Tibial artery (tissue), 4 donors: Measurements from ENCODE around the gene CRKL.

Experiments used
- DNase-seq, 2 donors: peaks; one replicate each; pipeline ENCODE4 v3.0.0-alpha.2; 2019
- H3K27ac ChIP-seq, 2 donors: fragments of 200-600 bp; sonication (generic) in 1 of 2; 1 replicate in 1 of 2; 2 replicates in 1 of 2; pipeline ENCODE4 v1.5.1; 2018 to 2019; ENCODE audit warnings: mild to moderate bottlenecking in 1 of 2
- H3K27me3 ChIP-seq, 2 donors: fragments of 200-600 bp; sonication (generic) in 1 of 2; one replicate each; pipeline versions ENCODE4 v1.5.1 to v1.6.0; 2016 to 2019
- H3K36me3 ChIP-seq, 3 donors: fragments of 200-600 bp; sonication (generic) in 2 of 3; one replicate each; pipeline ENCODE4 v1.5.1; 2016 to 2019; ENCODE audit warnings: mild to moderate bottlenecking in 2 of 3
- H3K4me1 ChIP-seq, 4 donors: fragments of 200-600 bp; sonication (generic) in 2 of 4; 1 replicate in 3 of 4; 2 replicates in 1 of 4; pipeline ENCODE4 v1.5.1; 2016 to 2019
- H3K4me3 ChIP-seq, 2 donors: fragments of 200-600 bp; sonication (generic) in 1 of 2; 1 replicate in 1 of 2; 2 replicates in 1 of 2; pipeline ENCODE4 v1.5.1; 2018 to 2019; ENCODE audit warnings: mild to moderate bottlenecking in 2 of 2
- H3K9me3 ChIP-seq, 3 donors: fragments of 200-600 bp; sonication (generic) in 1 of 3; one replicate each; pipeline ENCODE4 v1.5.1; 2016 to 2019
- CTCF ChIP-seq, 2 experiments: fragments of 200-600 bp in 1 of 2; fragments of 450-650 bp in 1 of 2; IDR thresholded peaks; one replicate each; pipeline ENCODE4 v1.5.1; 2017 to 2019; ENCODE audit warnings: antibody characterized with exemption in 2 of 2, mild to moderate bottlenecking in 1 of 2, moderate library complexity in 1 of 2
- intact Hi-C: fragments of 100-400 bp; cut with DNase I; formaldehyde crosslinking; loops from one replicate; pipeline ENCODE4 v1.15.0; 2023; ENCODE audit warnings: low total_unique reads

Gene CRKL

GRCh38 chr22:20943104-20943933, 26.1 kb downstream of the CRKL start:
- H3K36me3 ChIP-seq, result no peaks in the 10 kb centered on the region
- no peak overlapping the region for H3K27ac ChIP-seq
- DNase-seq, result no peak
- no peaks in the 10 kb centered on the region for H3K9me3 ChIP-seq
- peaks cover 0 to 61% (median 17%) of the 10 kb centered on the region in 4 donors for H3K4me1 ChIP-seq
- H3K27me3 ChIP-seq, result no peaks in the 10 kb centered on the region
- no peak overlapping the region for H3K4me3 ChIP-seq
- intact Hi-C loops, result no loop called here
- TF ChIP-seq CTCF (IDR thresholded peaks at IDR 0.05), result no peak

- no peak for TF ChIP-seq CTCF (IDR thresholded peaks at IDR 0.05)
- DNase-seq, result no peak
Observed at GRCh38 chr22:20944042-20944441, 26.8 kb downstream of the CRKL start.

GRCh38 chr22:20945578-20945934, 28.3 kb downstream of the CRKL start:
- H3K27me3 ChIP-seq, result no peaks in the 10 kb centered on the region
- DNase-seq, result no peak
- no peak overlapping the region for H3K27ac ChIP-seq
- H3K9me3 ChIP-seq, result no peaks in the 10 kb centered on the region
- peaks cover 5 to 18% (median 8%) of the 10 kb centered on the region in 3 donors for H3K36me3 ChIP-seq
- no peak overlapping the region for H3K4me3 ChIP-seq
- H3K4me1 ChIP-seq, result peaks cover 0 to 44% (median 12%) of the 10 kb centered on the region in 4 donors
- intact Hi-C loops, result no loop called here
- no peak for TF ChIP-seq CTCF (IDR thresholded peaks at IDR 0.05)

More at GRCh38 chr22:20944042-20944441, 26.8 kb downstream of the CRKL start:
- no peak overlapping the region for H3K4me3 ChIP-seq
- no peak overlapping the region for H3K27ac ChIP-seq
- peaks cover 0 to 3% (median 0%) of the 10 kb centered on the region in 3 donors for H3K36me3 ChIP-seq
- intact Hi-C loops, result no loop called here
- H3K27me3 ChIP-seq, result no peaks in the 10 kb centered on the region
- peaks cover 0 to 56% (median 16%) of the 10 kb centered on the region in 4 donors for H3K4me1 ChIP-seq
- no peaks in the 10 kb centered on the region for H3K9me3 ChIP-seq

- H3K27ac ChIP-seq, result no peak overlapping the region
- no peak overlapping the region for H3K4me3 ChIP-seq
- no peak for TF ChIP-seq CTCF (IDR thresholded peaks at IDR 0.05)
- peaks cover 12 to 26% (median 16%) of the 10 kb centered on the region in 3 donors for H3K36me3 ChIP-seq
- H3K9me3 ChIP-seq, result no peaks in the 10 kb centered on the region
- intact Hi-C loops, result no loop called here
- no peaks in the 10 kb centered on the region for H3K27me3 ChIP-seq
- DNase-seq, result no peak
- H3K4me1 ChIP-seq, result peaks cover 0 to 38% (median 10%) of the 10 kb centered on the region in 4 donors
Observed at GRCh38 chr22:20946080-20946986, 29.1 kb downstream of the CRKL start.

GRCh38 chr22:20946991-20947390, 29.8 kb downstream of the CRKL start:
- no peak for TF ChIP-seq CTCF (IDR thresholded peaks at IDR 0.05)
- intact Hi-C loops, result no loop called here
- DNase-seq, result no peak
- Histone ChIP-seq H3K4me1 (peaks cover 0 to 33% (median 10%) of the 10 kb centered on the region in 4 donors), H3K9me3 (no peaks in the 10 kb centered on the region), H3K27me3 (no peaks in the 10 kb centered on the region), H3K27ac (no peak overlapping the region), H3K36me3 (peaks cover 15 to 33% (median 20%) of the 10 kb centered on the region in 3 donors), H3K4me3 (no peak overlapping the region)
